IPS-11a (cell line): ENCODE results near the gene HAUS7.

ENCODE experiments used
- H3K4me3 ChIP-seq: one replicate; pipeline ENCODE4 v1.5.1; 2013; ENCODE audit warnings: low read depth, low read length, control low read depth

The HAUS7 gene

DNA sequence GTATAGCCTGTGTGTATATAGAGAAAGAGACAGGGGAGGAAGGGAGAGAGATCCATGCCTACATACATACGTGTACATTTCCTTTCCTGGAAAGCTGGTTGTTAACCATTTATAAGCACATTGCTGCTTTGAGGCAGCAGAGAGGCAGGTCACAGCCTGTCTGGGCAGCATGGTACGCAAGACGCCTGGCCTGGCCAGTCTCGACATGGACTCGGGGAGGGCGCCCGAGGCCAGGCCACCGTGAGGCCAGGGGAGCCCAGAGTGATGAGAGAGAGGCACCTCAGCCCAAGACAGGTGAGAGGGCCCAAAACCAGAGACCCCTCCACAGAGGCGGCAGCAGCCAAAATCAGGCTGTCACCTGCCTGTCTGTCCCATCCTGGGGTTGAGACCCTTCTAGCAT lies 28.4 kb downstream of the HAUS7 start:
- H3K4me3 ChIP-seq: no peak overlapping the region

DNA sequence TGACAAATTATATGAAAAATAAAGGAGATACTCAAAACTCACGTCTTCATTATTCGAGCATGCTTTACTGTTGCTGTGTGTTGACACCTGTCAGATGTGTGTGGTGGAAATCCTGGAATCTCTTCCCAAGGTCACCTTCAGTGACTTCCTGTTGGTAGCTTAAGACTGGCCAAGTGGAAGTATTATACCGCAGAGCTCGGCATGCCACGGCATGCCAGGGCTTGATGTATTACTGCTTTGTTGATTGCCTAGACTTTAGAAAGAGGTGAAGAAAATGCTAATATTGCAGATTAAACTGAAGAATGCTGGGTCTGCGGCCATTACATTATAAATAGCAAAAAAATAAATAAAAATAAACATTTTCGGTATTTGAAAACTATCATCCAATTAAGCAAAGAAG lies 29.1 kb downstream of the HAUS7 start:
- no peak overlapping the region for H3K4me3 ChIP-seq

DNA sequence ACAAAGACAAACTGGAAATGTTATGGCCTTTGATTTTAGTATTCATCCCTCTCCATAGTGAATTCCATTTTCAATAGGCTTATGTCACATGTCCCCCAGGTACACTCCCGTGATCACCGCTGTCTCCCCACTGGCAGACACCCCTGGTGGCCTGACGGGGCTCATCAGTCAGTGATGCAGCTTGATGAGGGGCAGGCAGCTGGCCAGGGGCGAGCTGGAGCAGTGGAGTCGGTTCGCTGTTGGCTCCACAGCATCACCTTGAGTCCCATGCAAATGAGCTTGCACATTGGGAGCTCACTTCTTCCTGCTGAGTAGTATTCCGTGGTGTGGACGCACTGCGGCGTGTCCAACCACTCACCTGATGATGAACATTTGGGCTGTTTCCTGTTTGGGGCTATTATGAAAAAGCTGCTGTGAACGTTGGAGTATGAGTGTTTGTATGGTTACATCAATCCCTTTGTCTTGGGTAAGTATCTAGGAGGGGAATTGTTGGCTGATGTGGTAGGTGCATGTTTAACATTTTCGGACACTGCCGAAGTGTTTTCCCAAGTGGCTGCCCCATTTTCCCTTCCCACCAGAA lies 29.7 kb downstream of the HAUS7 start:
- H3K4me3 ChIP-seq: no peak overlapping the region

DNA sequence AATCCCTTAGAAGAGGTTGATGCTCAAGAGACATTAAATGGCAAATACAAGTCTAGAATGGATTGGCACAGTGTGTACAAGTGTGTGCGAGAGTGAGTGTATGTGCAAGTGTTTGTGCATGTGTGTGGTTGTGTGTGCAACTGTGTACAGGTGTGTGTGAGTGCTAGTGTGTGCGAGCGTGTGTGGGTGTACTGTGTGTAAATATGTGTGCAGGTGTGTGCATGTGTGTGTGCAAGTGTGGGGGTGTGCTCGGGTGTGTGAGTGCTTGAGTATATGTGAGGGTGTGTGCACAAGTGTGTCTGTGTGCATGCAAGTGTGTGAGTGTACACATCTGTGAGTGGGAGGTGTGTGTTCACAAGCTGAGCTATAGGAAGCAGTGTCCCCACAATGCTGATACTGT lies 30.4 kb downstream of the HAUS7 start:
- H3K4me3 ChIP-seq: no peak overlapping the region

DNA sequence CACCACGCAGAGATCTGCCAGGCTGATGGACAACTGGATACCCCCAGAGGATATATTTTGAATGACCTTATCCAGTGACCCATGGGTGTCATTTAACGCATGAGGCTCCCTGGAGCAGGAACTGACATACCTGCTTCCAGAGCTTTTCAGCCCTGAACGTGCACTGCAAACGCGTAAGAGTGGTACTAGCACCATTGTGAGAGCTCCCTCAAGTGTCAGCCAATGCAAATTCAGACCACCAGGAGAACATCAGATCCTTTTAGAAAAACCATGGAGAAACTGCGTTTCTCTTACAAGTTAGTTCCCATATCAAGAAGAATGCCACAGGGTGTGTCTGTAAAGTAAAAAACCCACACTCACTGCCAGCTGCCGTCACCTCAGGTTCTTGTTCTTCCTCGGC lies 31.8 kb downstream of the HAUS7 start:
- H3K4me3 ChIP-seq: no peak overlapping the region

DNA sequence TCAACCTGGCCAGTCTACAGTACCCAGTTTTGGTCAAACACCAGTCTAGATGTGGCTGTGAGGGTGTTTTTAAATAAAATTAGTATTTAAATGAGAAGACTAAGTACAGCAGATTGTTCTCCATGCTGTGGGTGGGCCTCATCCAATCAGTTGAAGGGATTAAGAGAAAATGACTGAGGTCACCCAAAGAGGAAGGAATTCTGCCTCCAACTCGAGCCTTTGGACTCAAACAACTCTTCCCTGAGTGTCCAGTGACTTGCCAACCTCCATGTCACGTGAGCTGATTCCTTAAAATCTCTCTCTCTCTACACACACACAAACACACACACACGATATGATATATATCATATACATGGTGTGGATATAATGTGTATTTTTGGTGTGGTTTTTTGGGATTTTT lies 34.5 kb downstream of the HAUS7 start:
- H3K4me3 ChIP-seq: no peak overlapping the region

DNA sequence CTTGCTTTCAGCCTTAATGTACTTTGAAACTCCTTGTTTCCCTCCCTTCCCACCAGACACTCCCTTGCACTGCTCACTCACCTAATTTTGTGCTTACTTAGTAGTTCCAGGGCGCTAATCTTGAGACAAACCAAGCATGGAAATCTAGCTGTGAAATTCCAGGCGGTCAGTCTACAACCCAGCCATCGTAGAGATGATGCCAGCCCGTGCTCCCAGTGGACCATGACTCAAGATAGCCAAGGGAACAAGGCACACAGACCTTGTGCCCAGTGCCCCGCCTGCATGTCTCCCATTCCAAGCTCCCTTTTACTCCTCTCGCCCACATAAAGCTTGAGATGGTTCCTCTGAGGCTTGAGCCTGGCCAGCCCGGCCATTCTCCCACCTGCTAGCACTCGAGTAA lies 35.6 kb downstream of the HAUS7 start:
- H3K4me3 ChIP-seq: no peak overlapping the region

DNA sequence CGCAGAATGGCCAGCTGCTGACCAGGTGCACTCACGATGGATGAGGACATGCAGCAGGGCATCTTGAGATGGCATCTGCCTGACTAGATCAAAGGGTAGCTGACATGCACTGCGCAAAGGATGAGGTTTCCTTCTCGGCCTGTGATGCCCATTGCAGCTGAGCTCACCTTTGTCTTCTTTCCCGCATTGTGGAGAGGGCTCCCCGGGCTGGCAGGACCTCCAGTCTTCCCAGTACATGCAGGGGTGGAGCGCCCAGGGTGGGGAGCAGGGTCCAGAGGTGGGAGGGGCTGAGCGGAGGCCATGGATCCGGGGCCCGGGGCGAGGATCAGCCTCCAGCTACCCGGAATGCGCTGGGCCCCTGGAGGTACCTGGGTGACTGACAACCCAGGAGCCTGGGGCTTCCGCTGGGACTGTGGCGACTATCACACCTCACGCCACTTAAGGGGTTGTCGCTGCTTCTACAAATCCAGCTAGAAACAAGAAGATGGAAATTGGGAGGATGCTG lies 36.5 kb downstream of the HAUS7 start:
- H3K4me3 ChIP-seq: no peak overlapping the region

DNA sequence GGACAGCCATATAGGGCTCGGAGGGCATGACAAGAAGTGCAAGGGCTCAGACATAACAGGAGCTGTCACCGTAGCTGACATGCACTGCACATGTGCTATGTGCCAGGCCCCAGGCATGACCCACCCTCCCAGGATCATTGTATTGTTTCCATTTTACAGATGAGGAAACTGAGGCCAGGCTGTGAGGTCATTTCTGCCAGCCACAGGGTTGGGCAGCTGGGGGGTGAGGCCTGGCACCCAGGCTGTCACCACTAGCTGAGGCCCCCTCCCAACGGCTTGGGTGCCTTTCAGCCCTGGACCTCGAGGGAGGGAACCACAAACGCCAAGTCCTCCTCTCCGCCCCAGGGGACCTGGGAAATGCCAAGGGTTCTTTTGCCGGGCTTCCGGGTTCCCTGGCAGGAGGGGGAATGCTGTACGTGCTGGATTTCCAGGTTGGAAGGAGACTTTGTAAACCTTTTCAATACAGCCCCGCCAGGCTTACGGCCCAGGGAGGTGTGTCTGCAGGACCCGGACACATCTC lies 37.2 kb downstream of the HAUS7 start:
- H3K4me3 ChIP-seq: no peak overlapping the region

DNA sequence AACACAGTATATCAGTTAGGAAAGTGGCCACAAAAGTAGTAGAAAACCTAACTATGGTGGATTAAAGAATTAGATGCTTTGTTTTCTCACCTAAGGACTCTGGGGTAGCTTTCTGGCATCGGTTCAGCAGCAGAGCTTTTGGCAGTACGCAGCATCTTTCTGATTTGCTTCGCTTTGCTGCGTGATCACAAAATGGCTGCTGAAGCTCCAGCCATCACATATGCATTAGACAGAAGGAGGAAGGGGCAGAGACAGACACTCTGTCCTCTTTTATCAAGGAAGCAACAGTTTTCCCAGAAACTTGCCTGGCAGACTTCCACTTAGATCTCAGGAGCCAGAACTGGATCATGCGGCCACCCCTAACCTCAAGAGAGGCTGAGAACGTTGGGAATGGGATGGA lies 39.6 kb downstream of the HAUS7 start:
- no peak overlapping the region for H3K4me3 ChIP-seq

DNA sequence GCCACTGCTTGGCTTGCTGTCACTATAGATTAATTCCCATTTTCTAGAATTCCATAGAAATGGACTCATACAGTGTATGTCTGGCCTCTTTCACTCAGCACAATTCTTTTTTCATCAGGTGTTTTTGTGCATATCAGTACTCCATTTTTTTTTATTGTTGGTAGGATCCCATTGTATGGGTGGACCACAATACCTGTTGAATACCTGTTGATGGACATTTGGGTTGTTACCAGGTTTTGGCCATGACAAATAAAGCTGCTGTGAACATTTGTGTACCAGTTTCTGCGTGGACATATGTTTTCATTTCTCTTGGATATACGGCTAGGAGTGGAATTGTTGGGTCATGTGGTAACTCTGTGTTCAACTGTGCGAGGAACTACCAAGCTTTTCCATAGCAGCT lies 44.2 kb downstream of the HAUS7 start:
- no peak overlapping the region for H3K4me3 ChIP-seq

DNA sequence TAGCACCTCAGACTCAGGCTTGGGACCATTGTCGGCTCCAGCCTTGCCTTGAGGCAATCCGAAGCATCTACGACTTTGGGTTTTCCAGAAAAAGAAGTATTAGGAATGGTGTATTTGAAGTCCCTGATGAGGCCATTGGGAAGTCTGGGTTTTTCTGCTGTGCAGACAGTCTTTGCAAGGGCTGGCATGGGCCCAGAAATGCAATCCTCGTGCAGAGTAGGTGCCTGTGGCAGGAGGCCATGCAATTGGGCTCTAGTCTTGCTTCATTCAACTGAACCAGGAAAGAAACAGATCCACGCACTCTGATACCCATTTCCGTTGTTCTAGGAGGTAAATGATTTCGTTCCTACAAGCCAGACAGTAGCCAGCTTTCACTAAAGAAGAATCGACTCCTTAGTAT lies 46.7 kb downstream of the HAUS7 start:
- H3K4me3 ChIP-seq: no peak overlapping the region

DNA sequence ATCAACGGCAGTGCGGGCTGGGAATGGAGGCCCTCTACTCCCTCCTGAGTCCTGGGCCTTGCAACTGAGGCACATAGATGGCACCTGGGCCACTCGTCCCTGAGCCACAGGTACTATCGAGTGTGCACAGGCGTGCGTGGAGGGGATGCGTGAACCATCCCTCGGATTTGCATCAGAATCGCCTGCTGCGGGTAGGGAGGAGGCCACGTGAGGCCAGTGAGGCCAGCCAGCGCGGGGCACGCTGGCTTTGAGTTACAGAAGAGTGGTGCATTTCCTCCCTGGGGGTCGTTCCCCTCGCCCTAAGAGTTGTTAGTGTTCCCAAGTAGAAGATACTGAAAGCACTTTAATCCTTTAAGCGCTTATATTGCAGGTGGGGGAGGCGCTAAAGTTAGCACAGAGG lies 48.5 kb downstream of the HAUS7 start:
- no peak overlapping the region for H3K4me3 ChIP-seq

DNA sequence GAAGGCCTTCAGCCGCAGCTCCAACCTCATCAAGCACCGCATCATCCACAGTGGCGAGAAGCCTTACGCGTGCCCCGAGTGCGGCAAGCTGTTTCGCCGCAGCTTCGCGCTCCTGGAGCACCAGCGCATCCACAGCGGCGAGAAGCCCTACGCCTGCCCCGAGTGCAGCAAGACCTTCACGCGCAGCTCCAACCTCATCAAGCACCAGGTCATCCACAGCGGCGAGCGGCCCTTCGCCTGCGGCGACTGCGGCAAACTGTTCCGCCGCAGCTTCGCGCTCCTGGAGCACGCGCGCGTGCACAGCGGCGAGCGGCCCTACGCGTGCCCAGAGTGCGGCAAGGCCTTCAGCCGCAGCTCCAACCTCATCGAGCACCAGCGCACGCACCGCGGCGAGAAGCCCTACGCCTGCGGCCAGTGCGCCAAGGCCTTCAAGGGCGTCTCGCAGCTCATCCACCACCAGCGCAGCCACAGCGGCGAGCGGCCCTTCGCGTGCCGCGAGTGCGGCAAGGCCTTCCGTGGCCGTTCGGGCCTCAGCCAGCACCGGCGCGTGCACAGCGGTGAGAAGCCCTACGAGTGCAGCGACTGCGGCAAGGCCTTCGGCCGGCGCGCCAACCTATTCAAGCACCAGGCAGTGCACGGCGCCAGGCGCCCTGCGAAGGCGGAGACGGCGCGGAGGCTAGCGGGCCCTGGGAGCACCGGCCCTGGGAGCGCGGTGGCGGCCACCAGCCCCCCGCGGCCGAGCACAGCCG lies 49.4 kb downstream of the HAUS7 start:
- no peak overlapping the region for H3K4me3 ChIP-seq

DNA sequence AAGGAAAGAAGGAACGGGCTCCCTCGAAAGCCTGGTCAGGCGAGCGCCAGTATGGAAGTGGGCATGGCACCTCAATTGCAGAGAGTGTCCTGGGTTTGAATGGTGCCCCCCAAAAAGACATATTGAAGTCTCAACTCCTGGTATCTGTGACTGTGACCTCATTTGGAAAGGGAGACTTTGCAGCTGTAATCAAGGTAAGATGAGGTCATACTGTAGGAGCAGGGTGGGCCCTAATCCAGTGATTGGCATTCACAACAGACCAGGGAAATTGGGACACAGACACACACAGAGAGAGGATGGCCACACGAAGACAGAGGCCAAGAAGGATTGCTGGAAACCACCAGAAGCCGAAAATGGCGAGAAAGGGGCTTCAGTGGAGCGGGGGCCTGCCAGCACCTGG lies 52.7 kb downstream of the HAUS7 start:
- no peak overlapping the region for H3K4me3 ChIP-seq

DNA sequence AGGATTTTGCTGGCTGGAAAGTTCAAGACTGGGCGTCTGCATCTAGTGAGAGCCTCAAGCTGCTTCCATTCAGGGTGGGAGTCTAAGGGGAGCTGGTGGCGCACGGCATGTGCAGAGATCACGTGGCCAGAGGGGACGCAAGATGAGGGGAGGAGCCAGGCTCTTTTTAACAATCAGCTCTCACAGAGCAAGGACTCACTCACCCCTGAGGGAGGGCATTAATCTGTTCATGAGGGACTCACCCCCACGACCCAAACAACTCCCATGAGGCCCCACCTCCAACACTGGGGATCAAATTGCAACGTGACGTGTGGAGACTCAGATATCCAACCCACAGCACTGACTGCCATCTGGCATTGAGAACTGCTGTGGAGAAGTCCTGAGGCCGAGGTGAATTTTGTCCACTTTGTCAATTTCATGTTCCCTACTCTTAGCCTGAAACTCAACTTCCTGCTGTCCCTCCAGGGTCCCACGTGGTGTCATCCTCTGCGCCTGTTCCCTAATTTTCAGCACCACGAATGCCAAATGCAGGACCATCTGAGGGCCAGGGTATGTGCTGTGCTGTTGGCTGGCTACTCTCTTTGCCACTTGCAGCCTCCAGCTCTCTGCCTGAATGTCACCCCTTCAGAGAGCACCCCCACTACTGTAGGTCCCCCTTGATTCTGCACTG lies 53.5 kb downstream of the HAUS7 start:
- no peak overlapping the region for H3K4me3 ChIP-seq

DNA sequence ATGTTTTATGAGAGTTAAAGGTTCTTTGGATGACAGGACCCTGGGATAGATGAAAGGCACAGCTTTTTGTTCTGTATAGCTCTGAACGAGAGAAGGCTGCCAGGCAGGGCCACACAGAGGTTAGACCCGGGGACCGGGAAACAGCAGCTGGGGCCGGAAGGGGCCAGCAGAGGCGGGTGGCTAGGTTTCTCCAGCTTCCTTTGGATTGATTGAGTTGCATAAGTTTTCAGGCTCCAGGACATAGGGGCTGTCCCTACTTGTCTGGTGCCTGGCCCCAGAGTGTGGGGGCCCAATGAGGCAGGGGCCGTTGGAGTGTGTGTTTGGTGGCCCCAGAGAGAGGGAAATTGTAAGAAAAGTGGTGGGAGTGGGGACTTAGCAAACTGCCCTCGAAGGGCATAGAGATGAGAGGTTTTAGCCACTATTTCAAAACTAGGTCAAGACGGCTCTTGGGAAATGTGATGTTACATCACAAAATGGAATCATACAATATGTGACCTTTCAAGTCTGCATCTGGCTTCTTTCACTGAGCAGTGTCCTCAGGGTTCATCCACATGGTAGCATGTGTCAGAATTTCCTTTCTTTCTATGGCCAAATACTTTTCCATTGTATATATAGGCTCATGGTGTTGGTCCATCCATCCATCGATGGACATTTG lies 55.4 kb downstream of the HAUS7 start:
- no peak overlapping the region for H3K4me3 ChIP-seq

DNA sequence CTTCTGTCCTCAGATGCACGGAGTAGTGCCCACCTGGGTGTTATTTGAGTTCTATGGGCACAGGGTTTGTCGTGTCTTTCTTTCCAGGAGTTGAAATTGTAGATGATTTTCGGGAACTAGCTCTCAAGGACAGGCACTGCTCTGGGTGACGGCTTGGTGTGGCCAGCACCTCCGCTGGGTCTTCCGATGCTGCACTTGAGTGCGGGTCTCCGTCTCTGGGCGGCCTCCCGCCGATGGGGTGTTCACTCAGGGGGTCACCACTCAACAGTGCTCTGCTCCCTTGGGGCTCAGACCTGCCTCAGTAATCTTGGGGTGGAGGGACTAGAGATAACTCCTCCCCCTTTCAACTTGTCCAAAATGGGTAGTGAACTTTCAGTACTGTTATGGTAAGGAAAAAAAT lies 56.6 kb downstream of the HAUS7 start:
- H3K4me3 ChIP-seq: no peak overlapping the region

DNA sequence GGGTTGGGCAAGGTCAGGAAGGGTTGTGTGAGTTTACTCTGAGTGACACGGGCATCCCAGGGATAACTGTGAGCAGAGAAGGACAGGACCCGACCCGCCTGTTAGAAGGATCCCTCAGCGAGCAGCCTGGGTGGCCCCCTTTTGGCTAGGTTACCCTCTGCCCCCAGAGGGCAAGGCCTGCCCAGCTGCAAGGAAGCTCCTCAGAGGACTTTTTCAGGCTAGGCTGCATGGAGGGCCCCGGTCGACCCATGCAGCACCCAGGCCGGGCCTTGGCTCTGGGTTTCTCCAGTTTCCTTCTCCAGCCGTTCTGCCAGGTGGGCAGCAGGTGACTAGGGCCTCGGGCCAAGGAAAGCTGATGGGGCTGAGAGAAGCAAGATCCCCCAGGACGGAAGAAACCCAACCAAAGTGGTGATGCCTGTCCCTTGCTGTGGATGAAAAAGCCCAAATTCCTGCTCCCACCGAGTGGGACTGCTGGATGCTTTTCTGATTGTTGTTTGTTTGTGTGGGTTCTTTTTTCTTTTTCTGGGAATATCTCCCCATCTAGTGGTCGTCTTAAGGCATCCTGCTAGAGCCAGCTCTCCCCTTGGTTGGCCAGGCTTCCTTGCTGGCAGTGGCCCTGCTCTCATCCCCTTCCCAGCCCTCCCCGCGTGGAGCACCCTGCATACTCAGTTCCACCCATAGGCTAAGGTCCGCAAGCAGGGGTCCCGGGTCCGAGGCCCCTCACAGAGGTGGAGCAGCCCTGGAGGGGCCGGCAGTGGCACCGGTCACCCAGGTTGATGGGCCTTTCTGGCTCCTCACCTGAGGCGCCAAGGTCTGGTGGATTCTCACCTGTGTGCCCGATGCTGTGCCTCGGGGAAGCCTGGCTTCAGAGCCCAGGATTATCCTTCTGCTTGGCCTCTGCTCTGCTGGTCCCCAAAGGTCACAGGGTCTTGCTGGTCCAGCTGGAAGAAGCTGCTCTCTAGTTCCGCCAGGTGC lies 57.3 kb downstream of the HAUS7 start:
- no peak overlapping the region for H3K4me3 ChIP-seq

DNA sequence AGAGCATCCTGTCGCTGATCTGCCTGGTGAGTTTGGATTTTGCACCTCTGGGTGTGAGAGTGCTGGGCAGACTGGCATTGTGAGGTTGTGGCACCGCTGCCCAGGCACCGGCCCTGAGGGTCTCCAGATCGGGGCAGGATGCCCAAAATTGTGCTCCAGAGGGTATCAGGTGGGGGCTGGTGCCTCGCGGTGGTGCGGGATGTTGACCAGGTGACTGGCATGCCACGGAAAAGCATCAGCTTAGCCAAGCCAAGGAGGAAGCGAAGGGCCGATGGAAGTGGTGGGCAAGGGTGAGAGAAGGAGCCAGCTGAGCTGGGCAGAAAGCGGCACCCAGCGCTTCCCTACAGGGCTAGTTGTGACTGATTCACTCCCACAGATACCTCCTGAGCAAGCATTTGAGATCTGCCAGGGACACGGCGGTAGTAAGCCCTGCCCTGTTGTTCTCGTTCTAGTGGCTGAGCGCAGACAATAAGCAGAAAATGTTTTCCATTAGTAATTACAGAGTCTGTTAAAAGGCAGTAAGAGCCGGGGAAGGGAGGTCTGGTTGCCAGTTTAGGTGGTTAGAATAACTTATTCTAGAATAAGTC lies 58.3 kb downstream of the HAUS7 start:
- H3K4me3 ChIP-seq: no peak overlapping the region
